CD14-positive monocyte (primary cell): ENCODE data around the gene MCEE. TPM values are rescaled to one million over a fixed set of nuclear protein-coding genes. Genes with fewer than 3 reads are reported as not detected.

ENCODE experiments used
- DNase-seq, 3 donors: peaks; one replicate each; pipeline ENCODE4 v3.0.0-alpha.2; 2011 to 2022
- H2AFZ ChIP-seq: 2 replicates; pipeline ENCODE4 v1.6.0; 2012; ENCODE audit warnings: mild to moderate bottlenecking, low read depth, low read length, inconsistent platforms; ENCODE audit not compliant: insufficient read depth, poor library complexity, severe bottlenecking
- H3K27ac ChIP-seq, 2 donors: 1 replicate in 1 of 2; 2 replicates in 1 of 2; pipeline ENCODE4 v1.5.1; 2012 to 2013; ENCODE audit warnings: low read length in 2 of 2, control low read depth in 1 of 2, inconsistent platforms in 1 of 2, low read depth in 1 of 2, mild to moderate bottlenecking in 1 of 2
- H3K27me3 ChIP-seq, 2 donors: one replicate each; pipeline versions ENCODE4 v1.6.0 to v1.6.1; 2011 to 2013; ENCODE audit warnings: low read length in 2 of 2; ENCODE audit not compliant: control insufficient read depth in 2 of 2, insufficient read depth in 2 of 2
- H3K36me3 ChIP-seq, 2 donors: replicated peaks in 1 of 2; 1 replicate in 1 of 2; 2 replicates in 1 of 2; pipeline versions ENCODE4 v1.5.1 to v1.6.1; 2012 to 2013; ENCODE audit warnings: low read length in 2 of 2, control low read depth in 1 of 2, inconsistent platforms in 1 of 2, mild to moderate bottlenecking in 1 of 2; ENCODE audit not compliant: insufficient read depth in 2 of 2, control insufficient read depth in 1 of 2
- H3K4me1 ChIP-seq, 2 donors: 1 replicate in 1 of 2; 2 replicates in 1 of 2; pipeline versions ENCODE4 v1.5.1 to v1.6.1; 2012 to 2013; ENCODE audit warnings: low read length in 2 of 2, control low read depth in 1 of 2, inconsistent platforms in 1 of 2, mild to moderate bottlenecking in 1 of 2, moderate library complexity in 1 of 2; ENCODE audit not compliant: insufficient read depth in 2 of 2, control insufficient read depth in 1 of 2
- H3K4me2 ChIP-seq: replicated peaks from 2 replicates; pipeline ENCODE3; 2012; ENCODE audit warnings: low read length, moderate library complexity, mild to moderate bottlenecking; ENCODE audit not compliant: poor library complexity, severe bottlenecking; ENCODE audit errors: extremely low read depth
- H3K4me3 ChIP-seq, 3 experiments: fragments of 200-600 bp in 1 of 3; sonication (generic) in 1 of 3; replicated peaks in 1 of 3; 1 replicate in 2 of 3; 2 replicates in 1 of 3; pipeline ENCODE4 v1.5.1; 2011 to 2013; ENCODE audit warnings: low read length in 3 of 3, mild to moderate bottlenecking in 3 of 3, control low read depth in 2 of 3, low read depth in 2 of 3, inconsistent platforms in 1 of 3, moderate library complexity in 1 of 3
- H3K79me2 ChIP-seq: 2 replicates; pipeline ENCODE4 v1.6.0; 2012; ENCODE audit warnings: mild to moderate bottlenecking, control low read depth, inconsistent platforms, low read length, moderate library complexity; ENCODE audit not compliant: insufficient read depth
- H3K9ac ChIP-seq: 2 replicates; pipeline ENCODE4 v1.6.0; 2017; ENCODE audit warnings: low read length, mild to moderate bottlenecking; ENCODE audit not compliant: insufficient read depth, poor library complexity, severe bottlenecking
- H3K9me3 ChIP-seq, 2 donors: replicated peaks in 1 of 2; 1 replicate in 1 of 2; 2 replicates in 1 of 2; pipeline versions ENCODE4 v1.5.1 to v1.6.1; 2012 to 2013; ENCODE audit warnings: low read length in 2 of 2, control low read depth in 1 of 2; ENCODE audit not compliant: control insufficient read depth in 1 of 2, insufficient read depth in 1 of 2
- H4K20me1 ChIP-seq: 2 replicates; pipeline ENCODE4 v1.6.0; 2012; ENCODE audit warnings: mild to moderate bottlenecking, low read length, control low read depth, moderate library complexity; ENCODE audit not compliant: insufficient read depth
- H3K27ac Mint-ChIP-seq, 7 donors: one replicate each; pipeline ENCODE4 v1.8.0; 2020; ENCODE audit warnings: mild to moderate bottlenecking in 7 of 7, mixed read lengths in 7 of 7, moderate library complexity in 6 of 7, inconsistent platforms in 2 of 7
- H3K27me3 Mint-ChIP-seq, 3 donors: one replicate each; pipeline ENCODE4 v1.8.0; 2021 to 2022; ENCODE audit warnings: low read depth in 3 of 3, mild to moderate bottlenecking in 3 of 3, mixed read lengths in 3 of 3, moderate library complexity in 3 of 3, inconsistent platforms in 1 of 3
- H3K36me3 Mint-ChIP-seq, 2 donors: one replicate each; pipeline ENCODE4 v1.8.0; 2020; ENCODE audit warnings: mixed read lengths in 2 of 2, inconsistent platforms in 1 of 2, mild to moderate bottlenecking in 1 of 2
- H3K4me1 Mint-ChIP-seq: one replicate; pipeline ENCODE4 v1.8.0; 2020; ENCODE audit warnings: mild to moderate bottlenecking, mixed read lengths
- H3K4me3 Mint-ChIP-seq, 2 donors: one replicate each; pipeline ENCODE4 v1.8.0; 2020; ENCODE audit warnings: mild to moderate bottlenecking in 2 of 2, mixed read lengths in 2 of 2, moderate library complexity in 1 of 2
- H3K9me3 Mint-ChIP-seq, 7 donors: one replicate each; pipeline ENCODE4 v1.8.0; 2020 to 2022; ENCODE audit warnings: mixed read lengths in 7 of 7, mild to moderate bottlenecking in 6 of 7, moderate library complexity in 6 of 7, inconsistent platforms in 2 of 7
- CTCF ChIP-seq: fragments of 200-600 bp; IDR thresholded peaks from one replicate; pipeline ENCODE4 v1.8.0; 2022; ENCODE audit warnings: antibody characterized with exemption, mild to moderate bottlenecking
- WGBS: methylation state at CpG from one replicate; pipeline ENCODE4 v1.1.5; 2013; ENCODE audit warnings: missing lambda C conversion rate; ENCODE audit not compliant: insufficient coverage; 5-methylcytosine and 5-hydroxymethylcytosine counted together
- intact Hi-C, 2 donors: fragments of 100-400 bp; cut with micrococcal nuclease; formaldehyde crosslinking; loops; one replicate each; pipeline versions ENCODE4 v1.15.0 to v1.15.1; 2023
- polyA plus RNA-seq, 3 donors: library from polyadenylated mRNA; depleted of rRNA in 1 of 3; unstranded in 2 of 3; stranded (reverse) in 1 of 3; fragments of 300-500 nt in 2 of 3; fragments of >200 nt in 1 of 3; fragmentation: Illumina TruSeq in 2 of 3; gene quantifications; 1 replicate in 2 of 3; 2 replicates in 1 of 3; pipeline ENCODE4 v1.2.3, GENCODE V29; 2012 to 2021

MCEE gene
- polyA plus RNA-seq, 3 donors = 9.3 to 29.0 (median 24.7) TPM

DNA sequence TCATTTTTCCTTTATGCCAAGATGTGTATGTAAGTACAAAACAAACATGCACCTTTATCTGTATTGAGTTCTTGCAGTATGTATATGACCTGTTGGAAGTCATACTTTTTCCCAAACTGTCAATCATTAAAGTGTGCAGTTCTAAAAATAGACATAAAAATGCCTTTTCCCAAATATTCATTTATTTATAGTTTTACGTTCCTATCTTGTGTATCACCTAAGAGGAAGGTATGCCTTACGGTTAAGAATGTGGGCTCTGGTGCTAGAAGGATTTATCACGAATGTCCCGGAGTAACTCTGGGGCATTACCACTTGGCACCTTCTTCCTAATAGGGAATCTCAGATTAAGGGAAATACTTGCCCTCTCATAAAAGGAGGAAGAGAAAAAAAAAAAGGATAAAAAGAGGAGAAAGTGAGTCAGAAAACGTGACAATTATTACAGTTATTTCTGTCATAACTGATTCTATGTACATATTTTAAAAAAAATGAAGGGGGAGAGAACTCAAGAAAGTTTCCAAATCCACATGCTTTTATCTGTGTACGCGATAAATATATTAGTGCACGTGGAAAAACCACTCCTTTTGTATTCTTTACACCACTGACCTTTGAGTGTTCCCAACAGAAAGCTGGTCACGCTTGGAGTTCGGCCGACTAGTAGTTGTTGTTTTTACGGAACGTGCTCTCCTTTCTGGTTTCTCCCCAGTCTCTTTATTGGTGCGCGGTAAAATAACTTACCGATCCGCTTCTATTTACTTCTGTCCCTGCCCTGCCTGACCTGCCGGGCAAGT lies 721 bp downstream of the MCEE start:
- WGBS = 0% methylated on average over 6 of the region's 18 CpGs
- Histone ChIP-seq H4K20me1 (no peaks in the 10 kb centered on the region), H3K9me3 (no peaks in the 10 kb centered on the region), H2AFZ (peak overlapping the region; percentile 99), H3K27ac (peak overlapping the region; percentile 82 to 94), H3K27me3 (no peaks in the 10 kb centered on the region), H3K79me2 (peaks cover 79% of the 10 kb centered on the region), H3K4me3 (peak overlapping the region; percentile 87 to 99 (median 93)), H3K9ac (peak overlapping the region; percentile 89), H3K4me2 (peak overlapping the region; percentile 88), H3K36me3 (peaks cover 9 to 21% of the 10 kb centered on the region in 2 donors), H3K4me1 (peaks cover 17 to 39% of the 10 kb centered on the region in 2 donors)
- Mint-ChIP-seq H3K9me3 (no peaks in the 10 kb centered on the region), H3K27me3 (no peaks in the 10 kb centered on the region), H3K4me3 (no peak overlapping the region), H3K27ac (peak overlapping the region in 2 of 7 donors; percentile 73 to 97), H3K4me1 (peaks cover 11% of the 10 kb centered on the region), H3K36me3 (peaks cover 6% of the 10 kb centered on the region in 2 donors)
- intact Hi-C loops = no loop called here
- DNase-seq = peak in 1 of 3 donors; percentile 5
- no peak for TF ChIP-seq CTCF

- Histone ChIP-seq H3K27ac (no peak overlapping the region), H3K79me2 (peaks cover 64% of the 10 kb centered on the region), H3K27me3 (no peaks in the 10 kb centered on the region), H2AFZ (no peak overlapping the region), H3K4me2 (no peak overlapping the region), H3K9me3 (no peaks in the 10 kb centered on the region), H4K20me1 (no peaks in the 10 kb centered on the region), H3K4me1 (peaks cover 17 to 33% of the 10 kb centered on the region in 2 donors), H3K36me3 (peaks cover 15 to 24% of the 10 kb centered on the region in 2 donors), H3K9ac (no peak overlapping the region), H3K4me3 (no peak overlapping the region)
- intact Hi-C loops = no loop called here
- TF ChIP-seq CTCF = no peak
- H3K27me3 Mint-ChIP-seq = peaks cover 0 to 2% (median 0%) of the 10 kb centered on the region in 3 donors
- H3K27ac Mint-ChIP-seq = no peak overlapping the region
- peaks cover 11% of the 10 kb centered on the region for H3K4me1 Mint-ChIP-seq
- H3K9me3 Mint-ChIP-seq = peaks cover 0 to 2% (median 0%) of the 10 kb centered on the region in 7 donors
- no peak overlapping the region for H3K4me3 Mint-ChIP-seq
- peaks cover 15 to 19% of the 10 kb centered on the region in 2 donors for H3K36me3 Mint-ChIP-seq
- DNase-seq = no peak
- WGBS = no CpG with 5 or more reads among the region's 3 CpGs
These were observed 3.1 kb downstream of the MCEE start for GRCh38 chr2:71126957-71127356.
